HG03432 (cell line): ENCODE results near the gene TRO.

Source experiments
- ATAC-seq: cut with Tn5 transposase; IDR thresholded peaks from one replicate; pipeline ENCODE4 v1.9.1; 2021; ENCODE audit warnings: mild to moderate bottlenecking, moderate library complexity; ENCODE audit not compliant: unreplicated experiment

TRO gene

GRCh38 chrX:54920610-54921426 is at the start of gene TRO:
TRO (plus strand) TSS chrX:54920824; CDS start chrX:54922247, 1,423 bp downstream.
- ATAC-seq: peak; percentile 48

DNA sequence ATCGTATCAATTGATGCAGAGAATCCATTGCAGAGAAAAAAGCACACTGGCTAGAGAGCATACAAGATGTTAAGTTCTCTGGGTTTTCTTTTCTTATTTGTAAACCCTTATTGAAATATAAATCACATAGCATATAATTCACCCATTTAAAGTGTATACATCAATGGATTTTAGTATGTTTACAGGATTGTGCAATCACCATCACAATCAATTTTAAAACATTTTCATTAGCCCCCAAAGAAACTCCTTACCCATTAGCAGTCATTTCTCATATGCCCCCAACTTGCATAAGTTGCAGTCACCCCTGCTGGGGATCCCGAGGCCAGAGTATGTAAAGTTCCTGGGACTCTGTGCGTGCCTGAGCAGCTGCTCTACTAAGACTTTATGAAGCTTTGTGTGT is 34.9 kb upstream of the TRO start:
- ATAC-seq: no peak

GRCh38 chrX:54891573-54891972 is 29.1 kb upstream of the TRO start:
- peak; percentile 55 for ATAC-seq

GRCh38 chrX:54894159-54894558 is 26.5 kb upstream of the TRO start:
- ATAC-seq: no peak

- no peak for ATAC-seq
Observed at GRCh38 chrX:54909941-54910340, 10.7 kb upstream of the TRO start.

- ATAC-seq: peak; percentile 76
Observed at GRCh38 chrX:54921427-54922021, 900 bp downstream of the TRO start.

DNA sequence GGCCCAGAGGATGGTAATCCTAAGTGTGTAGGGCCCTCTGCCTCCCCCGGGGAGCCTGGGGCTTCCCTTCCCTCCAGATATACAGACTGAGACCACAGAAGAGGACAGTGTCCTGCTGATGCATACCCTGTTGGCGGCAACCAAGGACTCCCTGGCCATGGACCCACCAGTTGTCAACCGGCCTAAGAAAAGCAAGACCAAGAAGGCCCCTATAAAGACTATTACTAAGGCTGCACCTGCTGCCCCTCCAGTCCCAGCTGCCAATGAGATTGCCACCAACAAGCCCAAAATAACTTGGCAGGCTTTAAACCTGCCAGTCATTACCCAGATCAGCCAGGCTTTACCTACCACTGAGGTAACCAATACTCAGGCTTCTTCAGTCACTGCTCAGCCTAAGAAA is 1.9 kb downstream of the TRO start:
- no peak for ATAC-seq

GRCh38 chrX:54923376-54923775 is 2.8 kb downstream of the TRO start:
- ATAC-seq: no peak

GRCh38 chrX:54926978-54927377 is 6.4 kb downstream of the TRO start:
- ATAC-seq: no peak

DNA sequence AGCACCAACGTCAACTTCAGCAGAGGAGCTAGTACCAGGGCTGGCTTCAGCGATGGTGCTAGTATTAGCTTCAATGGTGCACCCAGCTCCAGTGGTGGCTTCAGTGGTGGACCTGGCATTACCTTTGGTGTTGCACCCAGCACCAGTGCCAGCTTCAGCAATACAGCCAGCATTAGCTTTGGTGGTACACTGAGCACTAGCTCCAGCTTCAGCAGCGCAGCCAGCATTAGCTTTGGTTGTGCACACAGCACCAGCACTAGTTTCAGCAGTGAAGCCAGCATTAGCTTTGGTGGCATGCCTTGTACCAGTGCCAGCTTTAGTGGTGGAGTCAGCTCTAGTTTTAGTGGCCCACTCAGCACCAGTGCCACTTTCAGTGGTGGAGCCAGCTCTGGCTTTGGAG is 8.3 kb downstream of the TRO start:
- no peak for ATAC-seq

- no peak for ATAC-seq
Observed at GRCh38 chrX:54930291-54931049, 9.8 kb downstream of the TRO start.

GRCh38 chrX:54931107-54931506 is 10.5 kb downstream of the TRO start:
- ATAC-seq: no peak

GRCh38 chrX:54933150-54933826 is 12.7 kb downstream of the TRO start:
- no peak for ATAC-seq

- ATAC-seq: no peak
Observed at GRCh38 chrX:54934058-54934457, 13.4 kb downstream of the TRO start.

- ATAC-seq: no peak
Observed at GRCh38 chrX:54934890-54935289, 14.3 kb downstream of the TRO start.

GRCh38 chrX:54935306-54935705 is 14.7 kb downstream of the TRO start:
- ATAC-seq: no peak

DNA sequence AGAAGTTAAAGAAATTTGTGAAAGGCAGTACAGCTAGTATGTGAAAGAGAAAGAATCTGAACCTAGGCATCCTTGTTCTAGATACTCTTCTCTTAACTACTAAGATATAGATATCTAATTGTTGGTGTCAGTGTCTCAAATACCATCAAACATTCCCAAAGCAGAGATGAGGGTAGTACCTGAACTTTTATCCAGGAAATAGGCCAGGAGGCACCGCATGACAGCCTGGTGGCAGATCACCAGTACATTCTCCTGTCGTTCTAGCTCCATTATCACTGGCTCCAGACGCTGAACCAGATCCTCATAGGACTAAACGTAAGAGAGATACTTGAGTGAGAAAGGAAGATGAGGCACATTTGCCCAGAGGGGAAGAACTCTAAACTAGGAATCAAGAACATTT is 16.8 kb downstream of the TRO start:
- ATAC-seq: no peak

DNA sequence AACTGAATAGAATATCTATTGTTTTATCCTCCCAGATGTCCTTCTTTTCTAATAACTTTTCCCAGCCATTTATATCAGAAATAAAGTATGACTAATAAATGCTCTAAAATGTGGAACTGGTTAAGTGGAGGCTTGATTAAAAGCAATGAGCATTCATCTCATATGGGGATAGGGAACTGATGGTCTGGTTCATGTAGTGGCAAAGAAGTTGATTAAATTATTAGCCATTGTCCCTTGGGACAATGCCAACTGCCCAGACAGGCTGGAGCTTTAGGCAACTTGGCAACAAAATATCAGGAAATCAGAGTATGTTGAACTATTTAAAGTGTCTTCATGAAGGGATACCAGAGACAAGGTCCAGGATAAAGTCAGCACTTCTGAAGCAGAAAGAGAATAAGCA is 24.2 kb downstream of the TRO start:
- no peak for ATAC-seq

GRCh38 chrX:54945224-54945623 is 24.6 kb downstream of the TRO start:
- no peak for ATAC-seq

GRCh38 chrX:54950730-54951375 is 30.2 kb downstream of the TRO start:
- ATAC-seq: no peak

DNA sequence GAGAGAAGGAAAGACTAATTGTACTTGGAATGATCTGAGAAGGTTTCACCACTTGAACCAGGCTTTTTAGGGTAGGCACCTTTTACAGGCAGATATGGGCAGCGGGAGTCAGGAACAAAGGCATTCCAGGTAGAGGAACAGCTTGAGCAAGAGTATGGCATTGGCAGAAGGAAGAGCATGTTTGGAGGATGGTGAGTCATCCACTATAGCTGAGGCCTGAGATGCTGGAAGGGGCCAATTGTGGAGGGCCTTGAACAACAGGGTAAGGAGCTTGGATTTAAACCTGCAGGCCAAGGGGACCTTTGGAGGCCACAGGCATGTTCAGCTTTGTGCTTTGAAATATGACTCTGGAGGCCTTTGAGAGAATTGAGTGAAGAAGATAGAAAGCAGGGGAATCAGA is 41.1 kb downstream of the TRO start:
- ATAC-seq: no peak
